Measurements from ENCODE around the gene SGMS1. TPM values are rescaled to one million over a fixed set of nuclear protein-coding genes. Genes with fewer than 3 reads are reported as not detected.

The SGMS1 gene
- total and polyA plus RNA-seq, 2 donors (not counting 3 experiments of a cell fraction or from before 2014, with no cell fraction given) = 9.7 to 23.7 TPM

GRCh38 chr10:50613150-50613549 lies 10.6 kb downstream of the SGMS1 start:
- dilution Hi-C loops (cut with MboI; ENCODE audit: extremely low pct_ligation_motif_present, low sequenced_read_pairs) = no loop called here
- DNase-seq (ENCODE audit: low read depth, low spot score) (no peak), FAIRE-seq (no peak)
- Histone ChIP-seq H3K4me1 (ENCODE audit: control insufficient read depth, extremely low read depth, insufficient read depth, low read length) (no peaks in the 10 kb centered on the region), H3K9me3 (replicated peaks; ENCODE audit: control insufficient read depth, insufficient read depth, low read length) (no peaks in the 10 kb centered on the region), H3K4me2 (ENCODE audit: insufficient read depth, low read length) (no peak overlapping the region), H3K79me2 (ENCODE audit: control insufficient read depth, insufficient read depth, low read length) (no peaks in the 10 kb centered on the region), H2AFZ (ENCODE audit: low read depth, low read length) (no peak overlapping the region), H3K9me1 (replicated peaks; ENCODE audit: control insufficient read depth, extremely low read depth, insufficient read depth, low read length) (no peaks in the 10 kb centered on the region), H4K20me1 (replicated peaks; ENCODE audit: control insufficient read depth, extremely low read depth, insufficient read depth, low read length) (no peaks in the 10 kb centered on the region), H3K27ac (ENCODE audit: insufficient read depth, low read depth, low read length) (no peak overlapping the region), H3K27me3 (ENCODE audit: control insufficient read depth in 2 of 2, insufficient read depth in 2 of 2, low read length in 2 of 2) (no peaks in the 10 kb centered on the region), H3K9ac (replicated peaks; ENCODE audit: extremely low read depth, insufficient read depth, low read length) (no peak overlapping the region), H3K4me3 (replicated peaks in 1 of 3; ENCODE audit: insufficient read depth in 1 of 3, low read depth in 1 of 3, low read length in 3 of 3) (no peak overlapping the region), H3K36me3 (ENCODE audit: control insufficient read depth in 2 of 2, extremely low read depth in 1 of 2, insufficient read depth in 2 of 2, low read length in 2 of 2) (no peaks in the 10 kb centered on the region)
- no peak for TF ChIP-seq CTCF (IDR thresholded peaks at IDR 0.05; ENCODE audit: extremely low read depth in 1 of 2, insufficient read depth in 1 of 2, low read depth in 1 of 2, low read length in 2 of 2)
- TF ChIP-seq POLR2A (IDR thresholded peaks at IDR 0.05; ENCODE audit: low read depth, low read length) = no peak
- TF ChIP-seq EZH2 (IDR thresholded peaks at IDR 0.05; ENCODE audit: borderline replicate concordance, low read depth, low read length, severe bottlenecking) = no peak
- no peak for TF ChIP-seq MAX (IDR thresholded peaks at IDR 0.05; ENCODE audit: insufficient read depth, insufficient read length)
- ChIA-PET POLR2A (no interaction called here), CTCF (interaction anchor here (0.8 to 1.5 kb wide), 3 partner anchors 9 to 22 kb away, joined by 3 to 7 read pairs (median 3); no protein-coding TSS in a partner anchor)
- intact Hi-C loops (cut with micrococcal nuclease) = no loop called here
- BruUV-seq (replicated peaks) = no TSS peak

GRCh38 chr10:50610368-50610767 lies 13.4 kb downstream of the SGMS1 start:
- H3K79me2 ChIP-seq (ENCODE audit: control insufficient read depth, insufficient read depth, low read length) = no peaks in the 10 kb centered on the region
- TF ChIP-seq JUN (IDR thresholded peaks at IDR 0.05; ENCODE audit: borderline replicate concordance, insufficient read depth, insufficient read length, low read depth) (no peak), CTCF (IDR thresholded peaks at IDR 0.05; ENCODE audit: extremely low read depth in 1 of 2, insufficient read depth in 1 of 2, low read depth in 1 of 2, low read length in 2 of 2) (no peak), FOS (IDR thresholded peaks at IDR 0.05; ENCODE audit: borderline replicate concordance, insufficient read depth, low read length) (no peak), MYC (IDR thresholded peaks at IDR 0.05; ENCODE audit: low read depth, low read length) (no peak), POLR2AphosphoS5 (IDR thresholded peaks at IDR 0.05; ENCODE audit: insufficient read depth, low read depth, low read length) (no peak), POLR2A (IDR thresholded peaks at IDR 0.05; ENCODE audit: low read depth, low read length) (no peak), MAX (IDR thresholded peaks at IDR 0.05; ENCODE audit: insufficient read depth, insufficient read length) (no peak)
- POLR2A ChIA-PET = no interaction called here
- DNase-seq (ENCODE audit: low read depth, low spot score) (no peak), FAIRE-seq (no peak)
- H4K20me1 ChIP-seq (replicated peaks; ENCODE audit: control insufficient read depth, extremely low read depth, insufficient read depth, low read length) = no peaks in the 10 kb centered on the region
- no peak overlapping the region for H3K4me2 ChIP-seq (ENCODE audit: insufficient read depth, low read length)
- no peak overlapping the region for H3K9ac ChIP-seq (replicated peaks; ENCODE audit: extremely low read depth, insufficient read depth, low read length)
- CTCF ChIA-PET = no interaction called here
- H3K9me3 ChIP-seq (replicated peaks; ENCODE audit: control insufficient read depth, insufficient read depth, low read length) = no peaks in the 10 kb centered on the region
- intact Hi-C loops (cut with micrococcal nuclease) (no loop called here), dilution Hi-C loops (cut with MboI; ENCODE audit: extremely low pct_ligation_motif_present, low sequenced_read_pairs) (no loop called here)
- peaks cover 8% of the 10 kb centered on the region for H3K4me1 ChIP-seq (ENCODE audit: control insufficient read depth, extremely low read depth, insufficient read depth, low read length)
- H3K36me3 ChIP-seq (ENCODE audit: control insufficient read depth in 2 of 2, extremely low read depth in 1 of 2, insufficient read depth in 2 of 2, low read length in 2 of 2) = no peaks in the 10 kb centered on the region
- no TSS peak for BruUV-seq (replicated peaks)
- H3K27me3 ChIP-seq (ENCODE audit: control insufficient read depth in 2 of 2, insufficient read depth in 2 of 2, low read length in 2 of 2) = no peaks in the 10 kb centered on the region
- H3K27ac ChIP-seq (ENCODE audit: insufficient read depth, low read depth, low read length) = no peak overlapping the region
- H3K4me3 ChIP-seq (replicated peaks in 1 of 3; ENCODE audit: insufficient read depth in 1 of 3, low read depth in 1 of 3, low read length in 3 of 3) = no peak overlapping the region
- H3K9me1 ChIP-seq (replicated peaks; ENCODE audit: control insufficient read depth, extremely low read depth, insufficient read depth, low read length) = no peaks in the 10 kb centered on the region
- no peak overlapping the region for H2AFZ ChIP-seq (ENCODE audit: low read depth, low read length)

Measured in endothelial cell of umbilical vein (primary cell).